OCI-LY3 (cell line): ENCODE measurements around the gene B3GALT5.

Source experiments
- CTCF ChIP-seq: fragments of 200-600, 300-600 bp; sonication (generic); IDR thresholded peaks from 2 replicates; pipeline ENCODE4 v1.5.1; 2014; ENCODE audit warnings: antibody characterized with exemption, low read length, low read depth
- EZH2phosphoT487 ChIP-seq: fragments of 200-600 bp; shearing (Covaris generic); IDR thresholded peaks from 2 replicates; pipeline ENCODE4 v1.6.1; 2018; ENCODE audit warnings: antibody characterized with exemption, mixed run types, low read depth

GRCh38 chr21:39580744-39581143 is 32.0 kb upstream of the B3GALT5 start:
- TF ChIP-seq EZH2phosphoT487 (no peak), CTCF (no peak)
